ENCODE measurements around the gene PTPRN2.
"Not testable (repeated sequence)": the region's sequence is repeated elsewhere in the genome, so short reads cannot be mapped to it uniquely, and the experiment has no call there.

GRCh38 chr7:158524286-158524685 is 63.3 kb downstream of the PTPRN2 start:
- not testable (repeated sequence) for TF ChIP-seq CTCF, POLR2A (IDR thresholded peaks at IDR 0.05)
